ENCODE measurements around the gene MBNL1. TPM values are rescaled to one million over a fixed set of nuclear protein-coding genes. Genes with fewer than 3 reads are reported as not detected.

The MBNL1 gene
- total and polyA plus RNA-seq, 8 donors = 15.2 to 73.2 (median 40.2) TPM

DNA sequence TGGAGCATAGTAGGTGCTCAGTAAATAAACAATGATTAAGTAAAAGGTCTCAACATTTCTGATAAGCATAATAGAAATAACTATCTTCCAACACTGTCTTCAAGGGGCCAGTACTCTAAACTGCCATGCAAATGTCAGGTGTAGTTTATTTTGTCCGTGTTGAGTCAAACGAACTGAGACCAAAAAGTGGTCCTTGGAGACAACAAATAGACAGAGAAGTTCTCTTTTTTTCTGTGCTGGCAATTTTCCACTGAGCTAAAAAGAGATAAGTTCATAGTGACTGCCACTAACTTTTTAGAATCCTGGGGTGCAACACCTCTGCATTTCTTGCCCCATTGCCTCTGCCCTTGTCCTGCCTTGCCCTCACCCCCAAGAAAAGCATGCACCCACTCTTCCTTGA is 14.7 kb upstream of the MBNL1 start:
- 82 to 86% methylated on average over 2 of the region's 2 CpGs for WGBS, 2 donors
- Histone ChIP-seq H3K27ac (peak overlapping the region in 1 of 4 donors; percentile 25), H3K4me1 (peaks cover 5 to 22% (median 21%) of the 10 kb centered on the region in 3 donors), H3K4me3 (no peak overlapping the region), H3K27me3 (no peaks in the 10 kb centered on the region), H3K36me3 (no peaks in the 10 kb centered on the region), H3K9me3 (no peaks in the 10 kb centered on the region)
- no peak for TF ChIP-seq CTCF (IDR thresholded peaks at IDR 0.05)
- ATAC-seq (no peak), DNase-seq (no peak), FAIRE-seq (no peak)
- intact Hi-C loops (cut with DNase I) = no loop called here

DNA sequence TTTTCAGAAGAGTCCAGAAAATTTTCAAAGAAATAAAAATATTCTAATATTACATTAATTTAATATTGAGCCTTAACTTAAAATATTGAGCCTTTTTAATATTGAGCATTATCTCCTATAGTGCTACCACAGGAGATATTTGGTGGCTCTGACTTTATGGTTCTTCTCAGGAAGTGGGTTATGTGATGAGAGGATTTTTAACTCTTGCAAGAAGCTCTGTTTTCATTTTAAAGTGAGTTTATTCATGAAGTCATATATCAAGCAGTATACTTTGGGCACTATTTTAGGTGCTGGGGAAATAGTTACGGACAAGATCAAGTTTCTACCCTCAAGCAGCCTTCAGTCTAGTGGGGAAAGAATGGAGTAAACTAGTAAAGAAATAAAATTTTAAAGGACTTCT is 13.4 kb upstream of the MBNL1 start:
- H3K36me3 ChIP-seq = no peaks in the 10 kb centered on the region
- no peaks in the 10 kb centered on the region for H3K9me3 ChIP-seq
- intact Hi-C loops (cut with DNase I) = no loop called here
- FAIRE-seq = no peak
- no peak for TF ChIP-seq CTCF (IDR thresholded peaks at IDR 0.05)
- no peak for ATAC-seq
- no peak for DNase-seq
- peaks cover 5 to 30% (median 22%) of the 10 kb centered on the region in 3 donors for H3K4me1 ChIP-seq
- H3K4me3 ChIP-seq = no peak overlapping the region
- WGBS, 2 donors = 96 to 100% methylated on average over 1 of the region's 1 CpG
- no peaks in the 10 kb centered on the region for H3K27me3 ChIP-seq
- H3K27ac ChIP-seq = no peak overlapping the region

- intact Hi-C loops (cut with DNase I) = no loop called here
- WGBS, 2 donors = 83 to 86% methylated on average over 5 of the region's 5 CpGs
- TF ChIP-seq CTCF (IDR thresholded peaks at IDR 0.05) = no peak
Observed at GRCh38 chr3:152256851-152257562, 11.7 kb upstream of the MBNL1 start.

GRCh38 chr3:152257563-152258035 is 11.1 kb upstream of the MBNL1 start:
- peak; percentile 38 to 59 (median 50) for ATAC-seq
- Histone ChIP-seq H3K27me3 (no peaks in the 10 kb centered on the region), H3K4me1 (peaks cover 5 to 30% (median 22%) of the 10 kb centered on the region in 3 donors), H3K36me3 (no peaks in the 10 kb centered on the region), H3K27ac (peak overlapping the region; percentile 18 to 81 (median 60)), H3K4me3 (no peak overlapping the region), H3K9me3 (no peaks in the 10 kb centered on the region)
- 42 to 43% methylated on average over 5 of the region's 5 CpGs for WGBS, 2 donors
- intact Hi-C loops (cut with DNase I) = no loop called here
- no peak for FAIRE-seq
- peak in 1 of 6 donors; percentile 24 for DNase-seq
- no peak for TF ChIP-seq CTCF (IDR thresholded peaks at IDR 0.05)

More at GRCh38 chr3:152256851-152257562, 11.7 kb upstream of the MBNL1 start:
- H3K27me3 ChIP-seq = no peaks in the 10 kb centered on the region
- no peak for FAIRE-seq
- H3K9me3 ChIP-seq = no peaks in the 10 kb centered on the region
- DNase-seq = no peak
- H3K27ac ChIP-seq = peak overlapping the region; percentile 18 to 81 (median 60)
- peak in 2 of 4 donors; percentile 16 to 29 for ATAC-seq
- no peaks in the 10 kb centered on the region for H3K36me3 ChIP-seq
- no peak overlapping the region for H3K4me3 ChIP-seq
- peaks cover 5 to 30% (median 22%) of the 10 kb centered on the region in 3 donors for H3K4me1 ChIP-seq
